COLO829 (cell line): ENCODE measurements around the gene CCL11.
A peak's percentile ranks its signal among the peaks of the same experiment; 100 is the strongest.

Experiments
- DNase-seq: peaks from one replicate; pipeline ENCODE4 v3.0.0; 2012; ENCODE audit warnings: low spot score

CCL11 gene

DNA sequence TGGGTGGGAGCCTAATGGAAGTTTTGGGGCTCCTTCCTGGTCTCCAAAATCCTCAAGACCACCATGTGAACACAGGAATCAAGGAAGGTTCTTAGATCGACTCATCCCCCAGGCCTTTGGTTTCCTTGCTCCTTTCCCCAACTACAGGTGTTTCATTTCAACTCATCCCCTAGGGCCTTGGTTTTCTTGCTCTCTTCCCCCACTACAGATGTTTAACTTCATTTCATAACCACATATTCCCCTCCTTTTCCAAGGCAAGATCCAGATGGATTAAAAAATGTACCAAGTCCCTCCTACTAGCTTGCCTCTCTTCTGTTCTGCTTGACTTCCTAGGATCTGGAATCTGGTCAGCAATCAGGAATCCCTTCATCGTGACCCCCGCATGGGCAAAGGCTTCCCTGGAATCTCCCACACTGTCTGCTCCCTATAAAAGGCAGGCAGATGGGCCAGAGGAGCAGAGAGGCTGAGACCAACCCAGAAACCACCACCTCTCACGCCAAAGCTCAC lies at the start of gene CCL11:
CCL11 (plus strand) TSS at position 457 of the 507 bp plus-strand sequence. CDS start 67 bp downstream, outside the sequence.
- DNase-seq = no peak

DNA sequence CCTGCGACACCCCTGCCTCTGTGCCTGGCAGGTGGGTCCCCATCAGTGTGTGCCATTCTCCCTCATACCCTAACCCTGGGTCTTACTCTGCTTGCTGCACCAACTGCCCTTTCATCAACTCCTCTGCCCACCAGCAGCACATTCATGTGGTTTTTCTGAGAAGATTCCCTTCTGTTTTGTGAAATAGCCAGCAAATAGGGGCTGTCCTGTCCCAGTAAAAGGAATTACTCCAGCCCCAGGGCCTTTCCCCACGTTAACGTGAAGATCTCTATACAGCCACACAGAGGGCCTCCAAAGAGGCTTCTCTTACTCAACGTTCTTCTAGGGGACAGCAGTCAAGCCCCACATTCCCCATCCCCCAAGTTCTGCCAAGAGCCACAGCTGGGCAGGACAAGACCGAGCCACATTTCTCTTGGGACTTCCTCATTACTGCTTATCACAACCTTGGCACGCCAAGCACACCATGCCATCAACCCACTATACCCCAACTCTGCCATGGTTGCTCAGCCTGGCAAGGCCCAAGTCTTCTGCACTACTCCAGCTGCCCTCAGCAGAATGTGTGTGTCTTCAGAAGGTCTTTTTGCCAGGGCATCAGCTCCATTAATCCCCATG lies 49.2 kb upstream of the CCL11 start:
- no peak for DNase-seq

DNA sequence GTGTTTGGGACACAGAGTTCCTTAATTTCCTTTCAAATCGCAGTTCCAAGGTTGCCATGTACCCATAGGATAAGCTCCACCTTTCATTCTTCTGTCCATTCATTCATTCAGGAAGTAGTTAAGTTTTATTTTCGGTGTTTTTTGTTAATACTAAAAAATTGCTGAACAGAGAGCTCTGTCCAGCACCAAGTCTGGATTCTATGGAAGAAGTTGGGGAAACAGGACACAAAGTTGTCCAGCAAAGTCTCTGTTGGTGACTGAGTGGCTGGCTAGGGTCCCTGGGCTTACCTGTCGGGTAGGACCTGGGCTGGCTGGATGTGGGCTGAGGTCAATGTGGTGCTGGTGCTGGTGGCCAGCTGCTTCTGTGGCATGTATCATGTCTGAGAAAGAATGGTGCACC lies 48.1 kb upstream of the CCL11 start:
- no peak for DNase-seq

DNA sequence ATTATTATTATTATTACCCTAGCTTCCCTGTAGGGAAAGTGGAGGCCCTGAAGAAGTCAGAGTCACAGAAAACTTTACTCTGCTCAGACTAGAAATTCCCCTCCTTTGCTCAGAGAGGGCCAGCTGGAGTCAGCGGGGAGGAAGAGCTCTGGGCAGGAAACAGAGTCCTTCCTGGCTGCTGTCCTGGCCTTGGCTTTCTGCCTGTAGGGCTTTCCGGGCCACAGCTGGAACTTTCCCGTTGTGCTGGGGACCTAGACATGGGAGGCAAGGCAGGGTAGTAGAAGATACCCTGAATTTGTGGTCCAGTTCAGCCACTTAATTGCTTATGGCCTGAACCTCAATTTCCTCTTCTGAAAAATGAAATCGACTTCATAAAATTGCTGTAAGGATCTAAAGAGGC lies 44.5 kb upstream of the CCL11 start:
- DNase-seq = no peak

DNA sequence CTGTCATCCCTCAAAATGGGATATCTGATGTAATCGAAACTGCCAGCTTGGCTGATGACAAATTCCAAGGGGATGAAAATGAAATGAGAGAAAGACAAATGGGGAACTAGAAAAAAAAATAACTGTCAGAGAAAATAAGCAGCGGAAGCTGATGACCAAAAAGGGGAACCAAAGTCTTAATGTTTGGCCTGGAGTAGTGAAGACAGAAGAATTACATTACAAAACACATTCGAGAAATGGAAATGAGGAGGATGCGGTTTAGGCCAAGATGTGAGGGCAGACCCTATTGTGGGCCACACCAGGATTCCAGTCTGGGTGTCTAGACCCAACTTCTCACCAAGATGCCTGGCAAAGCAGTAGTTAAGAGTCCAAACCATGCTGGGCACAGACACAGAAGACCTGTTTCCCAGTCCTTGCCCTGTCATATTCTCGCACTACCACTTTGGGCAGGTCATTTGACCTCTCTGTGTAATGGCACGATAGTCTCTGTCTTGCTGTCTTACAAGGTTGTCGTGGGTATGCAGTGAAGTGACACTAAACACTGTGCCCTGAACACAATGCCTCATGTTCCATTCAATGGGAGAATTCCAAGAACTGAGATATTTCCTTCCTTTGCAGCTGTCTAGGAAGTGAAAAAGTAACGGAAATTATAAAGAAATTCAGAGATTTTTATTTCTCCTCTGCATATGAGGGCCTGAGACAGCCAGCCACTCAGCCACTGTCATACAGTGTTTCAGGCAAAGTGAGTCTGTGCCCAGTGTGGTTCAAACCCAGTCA lies 42.8 kb upstream of the CCL11 start:
- no peak for DNase-seq

DNA sequence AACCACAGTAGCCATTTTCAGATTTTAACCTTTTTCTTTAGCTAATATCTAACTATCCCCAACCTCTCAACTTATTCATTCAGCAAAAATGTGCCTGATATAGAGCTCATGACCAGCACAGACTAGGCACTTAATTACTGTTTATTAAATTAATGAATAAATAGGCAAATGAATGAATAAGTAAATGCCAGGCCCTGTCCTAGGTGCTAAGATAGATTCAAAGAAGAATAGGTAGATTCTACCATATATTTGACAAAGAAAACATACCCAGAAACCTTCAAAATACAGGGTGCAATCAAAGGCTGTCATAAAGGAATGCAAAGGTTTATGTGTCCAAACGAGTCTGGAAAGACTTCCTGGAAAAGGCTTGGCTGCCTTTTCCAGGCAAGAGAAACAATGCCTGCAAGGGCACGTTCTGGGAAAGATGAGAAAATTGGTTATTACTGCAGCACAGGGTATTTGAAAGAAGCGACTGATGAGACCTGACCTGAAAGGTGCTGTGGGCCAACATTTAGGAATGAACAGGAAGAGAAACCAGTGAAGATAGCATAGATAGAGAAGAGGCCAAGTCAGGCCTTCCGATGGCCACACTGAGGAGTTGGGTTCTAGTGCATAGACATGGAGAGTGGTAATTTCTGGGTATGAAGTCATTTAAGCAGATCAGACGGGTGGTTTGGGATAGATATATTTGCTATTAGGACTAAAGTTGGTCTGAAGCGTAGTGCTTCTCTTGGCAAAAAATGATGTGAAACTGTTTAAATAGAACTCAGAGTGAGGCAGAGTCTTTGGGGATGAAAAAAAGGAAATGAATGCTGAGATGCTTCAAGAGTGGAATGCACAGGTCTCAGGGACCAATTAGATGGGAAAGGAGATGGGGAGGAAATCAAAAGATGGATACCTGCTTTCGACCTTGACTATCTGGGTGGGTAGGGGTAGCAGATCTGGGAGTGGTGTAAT lies 41.9 kb upstream of the CCL11 start:
- DNase-seq = no peak

DNA sequence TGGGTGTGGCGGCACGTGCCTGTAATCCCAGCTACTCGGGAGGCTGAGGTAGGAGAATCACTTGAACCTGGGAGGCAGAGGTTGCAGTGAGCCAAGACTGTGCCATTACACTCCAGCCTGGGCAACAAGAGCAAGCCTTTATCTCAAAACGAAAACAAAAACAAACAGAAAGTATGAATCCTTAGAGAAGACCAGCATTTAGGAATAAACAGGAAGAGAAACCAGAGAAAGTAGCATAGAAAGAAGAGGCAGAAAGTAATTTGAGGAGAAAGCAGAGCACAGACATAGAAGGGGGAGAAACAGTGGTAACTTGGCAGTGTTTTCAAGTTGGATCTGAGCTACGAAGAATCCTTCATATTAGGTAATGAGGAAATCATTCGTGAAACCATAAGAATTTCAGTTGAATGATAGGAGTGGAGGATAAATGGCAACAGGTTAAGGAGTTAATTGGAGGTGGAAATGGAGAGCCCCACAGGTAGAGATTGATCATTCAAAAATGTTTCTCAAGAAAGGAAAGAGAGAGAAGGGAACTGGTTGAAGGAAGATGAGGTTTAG lies 40.1 kb upstream of the CCL11 start:
- no peak for DNase-seq

DNA sequence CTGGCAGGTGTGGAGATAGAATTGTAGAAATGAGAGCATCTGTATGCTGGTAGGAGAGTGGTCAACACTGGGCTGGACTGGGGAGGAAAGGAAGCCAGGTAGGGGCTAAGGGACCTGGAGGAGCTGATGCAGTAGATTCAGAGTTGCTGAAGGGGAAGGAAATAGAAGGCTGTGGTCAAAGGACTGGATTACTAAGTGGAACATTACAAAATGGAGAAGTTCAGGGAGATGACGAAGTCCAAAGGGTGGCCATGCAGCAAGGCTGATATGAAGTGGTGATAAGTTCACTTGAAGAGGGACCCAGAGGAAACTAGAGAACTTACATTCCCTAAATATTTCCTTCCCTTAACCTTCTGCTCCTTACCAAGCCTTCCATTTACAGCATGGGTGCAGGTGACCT lies 39.1 kb upstream of the CCL11 start:
- no peak for DNase-seq

DNA sequence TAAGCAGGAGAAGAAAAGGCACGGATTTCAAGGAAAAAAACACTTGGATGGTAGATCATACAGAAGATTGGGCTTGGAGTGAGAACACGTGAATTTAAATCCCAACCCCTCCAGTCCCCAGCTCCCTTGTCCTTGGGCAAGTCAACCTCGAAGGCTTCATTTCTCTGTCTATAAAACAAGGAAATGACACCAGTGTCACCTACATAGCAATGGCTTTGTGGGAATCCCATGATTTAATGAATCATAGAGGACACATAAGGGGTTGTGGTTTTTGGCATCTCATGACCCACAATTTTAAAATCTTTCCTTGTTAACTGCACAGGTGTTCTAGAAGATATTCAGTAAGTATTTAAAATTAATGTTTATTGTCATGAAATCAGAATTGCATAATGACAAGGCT lies 38.7 kb upstream of the CCL11 start:
- DNase-seq = no peak

DNA sequence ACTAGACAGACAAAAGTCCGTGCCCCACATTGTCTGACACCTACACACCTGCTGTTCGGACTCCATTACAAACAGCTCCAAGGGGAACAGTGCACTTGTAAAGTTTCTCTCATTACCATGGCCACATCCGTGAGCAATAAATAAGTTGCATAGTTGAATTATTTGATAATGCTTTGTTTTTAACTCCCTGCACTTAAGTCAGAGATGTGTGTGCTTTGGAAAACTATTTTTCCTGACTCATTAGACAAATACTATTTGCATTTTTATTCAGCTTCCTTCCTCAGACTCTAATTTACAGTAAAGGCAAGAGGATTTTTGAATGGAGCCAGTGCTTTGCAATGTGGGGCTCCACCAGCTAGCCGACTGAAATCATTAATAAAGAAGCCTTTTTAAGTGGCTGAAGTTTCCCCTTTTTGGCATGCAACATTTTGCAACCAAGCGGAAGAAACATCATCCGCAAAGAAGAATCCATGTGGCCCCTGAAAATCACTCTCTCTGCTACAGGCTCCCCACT lies 37.0 kb upstream of the CCL11 start:
- DNase-seq = no peak

DNA sequence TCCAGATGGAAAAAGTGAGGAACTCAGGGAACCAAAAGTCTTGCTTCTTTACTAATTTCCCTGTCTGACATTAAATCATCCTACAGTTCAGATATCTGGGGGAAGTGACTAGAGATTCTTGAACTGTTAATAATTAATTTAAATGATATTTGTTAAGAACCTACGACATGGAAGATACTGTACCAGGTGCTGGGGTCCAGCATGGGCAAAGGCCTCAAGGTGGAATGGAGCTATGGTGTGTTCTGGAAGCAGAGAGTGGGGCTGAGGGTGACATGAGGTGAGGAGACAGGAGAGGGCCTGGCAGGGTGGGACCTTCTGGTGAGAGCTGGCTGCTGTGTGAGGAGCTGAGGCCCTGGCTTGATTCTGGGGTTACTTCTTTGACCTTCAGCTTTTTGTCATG lies 36.5 kb upstream of the CCL11 start:
- no peak for DNase-seq

DNA sequence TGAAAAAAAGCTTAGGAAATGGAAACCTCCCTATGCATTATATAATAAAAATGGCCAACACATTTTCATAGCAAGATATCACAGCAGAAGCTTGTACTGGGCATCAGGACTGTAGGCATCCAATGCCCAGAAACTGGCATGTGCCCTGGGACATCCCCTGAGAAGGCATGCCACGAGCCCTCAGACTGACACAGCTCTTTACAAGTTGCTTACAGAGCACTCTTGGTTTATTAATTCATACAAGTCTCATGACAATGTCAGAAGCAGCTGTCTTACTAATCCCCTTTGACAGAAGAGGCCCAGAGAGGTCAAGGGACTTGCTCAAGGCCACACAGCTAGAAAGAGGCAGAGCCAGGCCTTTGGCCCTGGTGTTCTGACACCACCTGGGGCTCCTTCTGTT lies 36.1 kb upstream of the CCL11 start:
- no peak for DNase-seq

DNA sequence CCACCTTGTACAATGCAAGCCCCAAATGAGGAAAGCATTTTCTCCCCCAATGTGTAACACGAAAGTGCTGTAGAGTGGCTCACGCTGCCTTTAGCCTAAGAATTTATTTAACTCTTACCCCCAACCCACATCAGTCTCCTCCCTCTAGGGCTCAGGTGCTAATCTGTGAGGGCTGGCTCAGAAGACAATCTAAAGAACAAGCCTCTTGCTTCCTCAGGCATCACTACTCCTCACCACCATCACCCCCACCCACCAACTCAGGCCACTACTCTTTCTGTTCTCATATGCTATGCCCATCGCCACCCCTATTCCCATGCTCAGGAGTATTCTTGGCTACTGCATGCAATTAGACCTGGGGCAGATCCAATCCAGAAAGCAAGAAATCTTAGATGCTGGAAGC lies 34.4 kb upstream of the CCL11 start:
- DNase-seq = no peak

DNA sequence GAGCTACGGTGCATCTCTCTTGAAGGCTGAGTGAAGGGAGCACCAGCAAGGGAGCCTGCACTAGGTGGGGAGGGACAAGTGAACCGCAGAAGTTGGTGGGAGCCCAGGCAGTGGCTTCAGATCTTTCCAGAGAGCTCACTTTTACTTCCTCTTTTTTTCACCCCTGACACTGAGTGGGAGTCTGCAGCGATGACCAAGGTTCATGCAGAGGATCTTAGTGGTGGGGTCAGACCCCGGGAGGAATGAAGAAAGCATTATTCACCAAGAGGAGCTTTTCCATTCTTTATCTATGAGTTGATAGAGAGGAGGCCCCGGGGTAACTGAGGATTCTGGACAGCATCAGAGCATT lies 33.5 kb upstream of the CCL11 start:
- DNase-seq = no peak

DNA sequence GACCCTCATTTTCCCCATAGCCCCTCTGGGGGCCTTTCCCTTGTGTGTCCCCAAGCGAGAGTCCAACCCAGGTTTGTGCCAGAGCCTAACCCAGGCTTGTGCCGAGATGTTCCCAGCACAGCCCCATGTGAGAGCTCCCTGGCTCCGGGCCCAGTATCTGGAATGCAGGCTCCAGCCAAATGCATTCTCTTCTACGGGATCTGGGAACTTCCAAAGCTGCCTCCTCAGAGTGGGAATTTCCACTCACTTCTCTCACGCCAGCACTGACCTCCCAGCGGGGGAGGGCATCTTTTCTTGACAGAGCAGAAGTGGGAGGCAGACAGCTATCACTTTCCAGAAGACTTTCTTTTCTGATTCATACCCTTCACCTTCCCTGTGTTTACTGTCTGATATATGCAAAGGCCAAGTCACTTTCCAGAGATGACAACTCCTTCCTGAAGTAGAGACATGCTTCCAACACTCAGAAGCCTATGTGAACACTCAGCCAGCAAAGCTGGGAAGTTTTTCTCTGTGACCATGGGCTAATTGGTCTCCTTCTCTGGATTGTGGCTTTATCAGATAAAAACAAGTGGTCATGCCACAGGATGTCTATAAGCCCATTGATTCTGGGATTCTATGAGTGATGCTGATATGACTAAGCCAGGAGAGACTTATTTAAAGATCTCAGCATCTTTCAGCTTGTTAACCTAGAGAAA lies 33.0 kb upstream of the CCL11 start:
- peak; percentile 82 for DNase-seq

DNA sequence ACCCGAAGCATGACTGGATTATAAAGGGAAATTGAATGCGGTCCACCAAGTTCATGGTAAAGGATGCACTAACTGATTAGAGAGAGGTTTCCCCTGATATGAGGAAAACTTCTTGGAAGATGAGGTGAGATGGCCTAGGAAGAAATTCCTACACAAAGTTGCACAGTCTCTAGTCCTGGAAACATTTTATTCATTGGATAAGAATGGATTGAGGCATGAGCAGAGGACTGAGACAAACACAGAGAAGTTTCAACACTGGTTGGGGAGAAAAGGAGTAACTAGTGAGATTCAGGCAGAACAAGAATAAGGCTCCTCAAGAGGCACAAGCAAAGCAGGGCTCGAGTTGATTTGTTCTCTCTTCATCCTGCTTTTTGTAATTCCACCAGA lies 32.4 kb upstream of the CCL11 start:
- DNase-seq = no peak

DNA sequence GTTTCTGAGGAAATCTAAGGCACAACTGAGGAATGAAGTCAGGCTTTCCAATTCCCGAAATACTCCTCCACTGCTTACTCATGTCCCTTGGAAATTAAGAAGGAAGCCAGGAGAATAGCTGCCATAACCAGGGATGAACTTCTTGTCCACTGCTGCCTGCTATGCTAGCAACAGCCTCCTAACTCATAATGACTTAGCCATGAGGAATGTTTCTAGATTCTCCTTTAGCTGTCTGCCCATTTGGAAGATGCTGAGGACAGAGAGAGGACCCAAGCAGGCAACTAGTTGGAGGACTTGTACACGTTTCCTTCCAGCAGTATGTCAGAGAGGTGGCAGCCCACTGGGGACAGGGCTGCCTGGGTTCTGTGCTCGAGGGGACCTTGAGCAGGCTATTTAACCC lies 31.4 kb upstream of the CCL11 start:
- DNase-seq = no peak

DNA sequence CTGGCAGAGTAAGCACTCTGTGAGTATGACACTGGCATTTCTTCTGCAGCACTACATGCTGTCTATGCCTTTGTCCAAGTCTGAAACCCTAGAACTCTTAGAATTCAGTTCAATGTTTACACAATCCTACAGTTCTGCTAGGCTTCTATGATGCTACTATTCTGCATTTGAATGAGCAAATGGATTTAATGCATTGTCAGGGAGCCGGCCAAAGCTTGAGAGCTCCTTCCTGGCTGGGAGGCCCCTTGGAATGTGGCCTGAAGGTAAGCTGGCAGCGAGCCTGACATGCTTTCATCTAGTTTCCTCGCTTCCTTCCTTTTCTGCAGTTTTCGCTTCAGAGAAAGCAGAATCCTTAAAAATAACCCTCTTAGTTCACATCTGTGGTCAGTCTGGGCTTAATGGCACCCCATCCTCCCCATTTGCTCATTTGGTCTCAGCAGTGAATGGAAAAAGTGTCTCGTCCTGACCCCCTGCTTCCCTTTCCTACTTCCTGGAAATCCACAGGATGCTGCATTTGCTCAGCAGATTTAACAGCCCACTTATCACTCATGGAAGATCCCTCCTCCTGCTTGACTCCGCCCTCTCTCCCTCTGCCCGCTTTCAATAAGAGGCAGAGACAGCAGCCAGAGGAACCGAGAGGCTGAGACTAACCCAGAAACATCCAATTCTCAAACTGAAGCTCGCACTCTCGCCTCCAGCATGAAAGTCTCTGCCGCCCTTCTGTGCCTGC lies 30.7 kb upstream of the CCL11 start, which contains the start of gene CCL2:
CCL2 (plus strand) TSS at position 635 of the 730 bp plus-strand sequence; CDS start at position 700, 65 bp downstream.
- DNase-seq = peak; percentile 28

DNA sequence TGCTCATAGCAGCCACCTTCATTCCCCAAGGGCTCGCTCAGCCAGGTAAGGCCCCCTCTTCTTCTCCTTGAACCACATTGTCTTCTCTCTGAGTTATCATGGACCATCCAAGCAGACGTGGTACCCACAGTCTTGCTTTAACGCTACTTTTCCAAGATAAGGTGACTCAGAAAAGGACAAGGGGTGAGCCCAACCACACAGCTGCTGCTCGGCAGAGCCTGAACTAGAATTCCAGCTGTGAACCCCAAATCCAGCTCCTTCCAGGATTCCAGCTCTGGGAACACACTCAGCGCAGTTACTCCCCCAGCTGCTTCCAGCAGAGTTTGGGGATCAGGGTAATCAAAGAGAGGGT lies 30.2 kb upstream of the CCL11 start:
- DNase-seq = no peak

DNA sequence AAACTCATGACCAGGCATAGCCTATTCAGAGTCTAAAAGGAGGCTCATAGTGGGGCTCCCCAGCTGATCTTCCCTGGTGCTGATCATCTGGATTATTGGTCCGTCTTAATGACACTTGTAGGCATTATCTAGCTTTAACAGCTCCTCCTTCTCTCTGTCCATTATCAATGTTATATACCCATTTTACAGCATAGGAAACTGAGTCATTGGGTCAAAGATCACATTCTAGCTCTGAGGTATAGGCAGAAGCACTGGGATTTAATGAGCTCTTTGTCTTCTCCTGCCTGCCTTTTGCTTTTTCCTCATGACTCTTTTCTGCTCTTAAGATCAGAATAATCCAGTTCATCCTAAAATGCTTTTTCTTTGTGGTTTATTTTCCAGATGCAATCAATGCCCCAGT lies 29.7 kb upstream of the CCL11 start:
- DNase-seq = no peak
